Stimulated activated CD4-positive, alpha-beta T cell treated with anti-CD3 and anti-CD28 coated beads, Interleukin-4, amount 100 ng/mL, for 1 hour (primary cell): Measurements from ENCODE around the gene PLEKHM2.

Source experiments
- DNase-seq: peaks from one replicate; pipeline ENCODE4 v3.0.0-alpha.2; 2020

The PLEKHM2 gene

DNA sequence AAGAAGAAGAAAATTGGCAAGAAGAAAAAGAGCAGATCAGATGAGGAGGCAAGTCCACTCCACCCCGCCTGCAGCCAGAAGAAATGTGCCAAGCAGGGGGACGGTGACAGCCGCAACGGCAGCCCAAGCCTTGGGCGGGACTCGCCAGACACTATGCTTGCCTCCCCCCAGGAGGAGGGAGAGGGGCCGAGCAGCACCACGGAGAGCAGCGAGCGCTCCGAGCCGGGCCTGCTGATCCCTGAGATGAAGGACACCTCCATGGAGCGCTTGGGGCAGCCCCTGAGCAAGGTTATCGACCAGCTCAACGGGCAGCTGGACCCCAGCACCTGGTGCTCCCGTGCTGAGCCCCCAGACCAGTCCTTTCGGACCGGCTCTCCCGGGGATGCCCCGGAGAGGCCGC, 42.9 kb downstream of the PLEKHM2 start:
- DNase-seq: no peak

DNA sequence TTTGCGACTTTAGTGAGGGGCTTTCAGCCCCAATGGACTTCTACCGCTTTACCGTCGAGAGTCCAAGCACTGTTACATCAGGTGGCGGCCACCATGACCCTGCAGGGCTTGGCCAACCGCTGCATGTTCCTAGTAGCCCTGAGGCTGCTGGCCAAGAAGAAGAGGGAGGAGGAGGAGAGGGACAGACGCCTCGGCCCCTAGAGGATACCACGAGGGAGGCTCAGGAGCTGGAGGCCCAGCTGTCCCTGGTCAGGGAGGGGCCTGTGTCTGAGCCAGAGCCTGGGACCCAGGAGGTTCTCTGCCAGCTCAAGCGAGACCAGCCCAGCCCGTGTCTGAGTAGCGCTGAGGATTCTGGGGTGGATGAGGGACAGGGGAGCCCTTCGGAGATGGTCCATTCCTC, 43.3 kb downstream of the PLEKHM2 start:
- DNase-seq: no peak

GRCh38 chr1:15727866-15728534, 43.9 kb downstream of the PLEKHM2 start:
- DNase-seq: no peak

DNA sequence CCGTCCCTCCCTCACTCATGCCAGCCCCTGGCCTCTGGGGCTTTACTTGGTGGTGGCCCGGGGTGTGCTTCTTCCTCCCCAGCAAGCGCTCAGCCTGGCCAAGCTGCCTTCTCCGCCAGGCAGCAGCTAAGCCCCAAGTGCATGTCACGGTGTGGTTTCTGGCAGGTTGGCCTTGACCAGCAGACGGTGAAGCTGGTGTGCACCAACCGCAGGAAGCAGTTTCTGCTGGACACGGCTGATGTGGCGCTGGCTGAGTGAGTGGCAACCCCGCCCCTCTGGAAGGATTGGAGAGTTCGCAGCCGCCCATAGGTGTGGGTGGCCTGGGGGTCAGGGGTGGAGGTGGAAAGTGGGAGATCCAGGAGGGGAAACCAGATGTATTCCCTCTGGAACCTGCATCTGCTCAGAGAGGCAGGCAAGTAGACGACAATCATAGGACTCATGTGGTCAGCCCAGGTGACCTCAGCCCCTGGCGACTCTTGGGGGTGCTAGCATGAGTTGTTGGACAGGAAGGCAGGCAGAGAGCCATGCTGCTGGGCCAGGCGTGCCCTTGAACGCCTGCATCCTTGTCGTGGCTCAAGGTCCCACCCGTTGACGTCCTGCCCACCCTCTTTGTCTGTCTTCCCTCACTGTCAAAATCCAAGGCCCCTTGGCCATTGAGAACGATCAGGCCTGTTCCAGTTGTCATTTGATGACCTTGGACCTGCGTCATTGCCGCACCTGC, 45.0 kb downstream of the PLEKHM2 start:
- DNase-seq: no peak

DNA sequence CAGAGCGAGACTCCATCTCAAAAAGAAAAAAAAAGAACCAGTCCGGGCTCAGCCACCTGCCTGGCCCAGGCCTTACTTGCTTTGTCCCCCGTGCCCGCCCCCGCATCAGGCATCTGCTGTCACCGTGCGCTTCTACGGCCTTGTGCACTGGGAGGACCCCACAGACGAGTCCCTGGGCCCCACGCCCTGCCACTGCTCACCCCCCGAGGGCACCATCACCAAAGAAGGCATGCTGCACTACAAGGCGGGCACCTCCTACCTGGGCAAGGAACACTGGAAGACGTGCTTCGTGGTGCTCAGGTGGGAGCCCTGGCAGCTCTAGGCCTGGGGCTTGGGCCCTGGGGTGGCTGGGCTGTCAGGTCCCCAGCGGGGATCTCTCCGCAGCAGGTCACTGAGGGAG, 46.3 kb downstream of the PLEKHM2 start:
- DNase-seq: no peak

GRCh38 chr1:15730936-15731335, 46.8 kb downstream of the PLEKHM2 start:
- DNase-seq: no peak

DNA sequence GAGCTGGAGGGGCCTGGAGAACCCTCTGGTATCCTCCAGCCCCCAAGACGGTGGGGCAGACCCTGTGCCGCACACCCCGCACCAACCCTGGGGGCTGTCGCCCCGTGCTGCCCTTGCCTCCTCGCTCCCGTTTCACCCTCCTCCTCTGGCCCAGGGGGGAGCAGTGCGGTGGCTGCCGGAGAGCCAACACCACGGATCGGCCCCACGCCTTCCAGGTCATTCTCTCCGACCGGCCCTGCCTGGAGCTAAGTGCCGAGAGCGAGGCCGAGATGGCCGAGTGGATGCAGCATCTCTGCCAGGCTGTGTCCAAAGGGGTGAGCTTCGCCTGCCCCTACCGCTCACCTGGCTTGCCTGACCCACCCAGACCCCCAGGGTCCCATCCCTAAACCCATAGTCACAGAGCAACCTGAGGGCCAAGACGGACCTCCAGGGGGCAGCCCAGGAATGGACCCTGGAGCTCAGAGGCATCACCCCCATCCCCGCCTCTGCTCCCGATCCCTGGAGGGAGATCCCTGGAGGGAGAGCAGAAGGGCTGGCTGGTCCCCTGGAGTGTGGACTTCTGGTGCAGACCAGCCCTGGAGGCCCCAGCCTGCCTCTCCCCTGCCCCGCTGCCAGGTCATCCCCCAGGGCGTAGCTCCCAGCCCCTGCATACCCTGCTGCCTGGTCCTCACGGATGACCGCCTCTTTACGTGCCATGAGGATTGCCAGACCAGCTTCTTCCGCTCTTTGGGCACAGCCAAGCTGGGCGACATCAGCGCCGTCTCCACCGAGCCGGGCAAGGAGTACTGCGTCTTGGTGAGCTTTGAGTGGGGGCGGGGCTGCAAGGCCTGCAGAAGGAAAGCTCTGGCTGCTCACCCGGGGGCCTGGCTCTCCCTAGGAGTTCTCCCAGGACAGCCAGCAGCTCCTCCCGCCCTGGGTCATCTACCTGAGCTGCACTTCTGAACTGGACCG, 47.9 kb downstream of the PLEKHM2 start:
- no peak for DNase-seq

GRCh38 chr1:15732686-15733081, 48.6 kb downstream of the PLEKHM2 start:
- DNase-seq: no peak

DNA sequence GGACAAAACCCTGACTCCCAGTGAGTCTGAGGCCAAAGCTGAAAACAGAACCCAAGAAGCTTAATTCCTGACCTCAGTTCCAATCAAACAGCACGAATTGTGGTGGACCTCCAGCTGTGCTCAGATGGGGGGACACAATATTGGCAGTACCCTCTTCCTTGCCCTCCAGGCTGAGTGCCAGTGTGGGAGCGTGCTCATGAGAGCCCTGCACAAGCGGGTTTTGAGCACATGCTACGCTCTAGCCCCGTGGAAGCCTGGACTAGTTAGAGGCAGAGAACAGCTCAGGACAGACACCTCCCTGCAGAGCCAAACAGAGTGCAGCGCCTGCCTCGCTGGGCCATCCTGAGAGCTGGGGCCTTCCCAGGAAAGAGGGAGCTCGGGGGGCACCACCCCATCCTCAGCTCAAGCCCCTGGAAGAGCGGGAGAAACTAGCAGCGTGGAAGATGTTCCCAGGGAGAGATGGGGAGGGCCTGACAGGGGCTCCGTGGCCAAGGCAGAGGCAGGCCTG, 49.2 kb downstream of the PLEKHM2 start:
- no peak for DNase-seq

DNA sequence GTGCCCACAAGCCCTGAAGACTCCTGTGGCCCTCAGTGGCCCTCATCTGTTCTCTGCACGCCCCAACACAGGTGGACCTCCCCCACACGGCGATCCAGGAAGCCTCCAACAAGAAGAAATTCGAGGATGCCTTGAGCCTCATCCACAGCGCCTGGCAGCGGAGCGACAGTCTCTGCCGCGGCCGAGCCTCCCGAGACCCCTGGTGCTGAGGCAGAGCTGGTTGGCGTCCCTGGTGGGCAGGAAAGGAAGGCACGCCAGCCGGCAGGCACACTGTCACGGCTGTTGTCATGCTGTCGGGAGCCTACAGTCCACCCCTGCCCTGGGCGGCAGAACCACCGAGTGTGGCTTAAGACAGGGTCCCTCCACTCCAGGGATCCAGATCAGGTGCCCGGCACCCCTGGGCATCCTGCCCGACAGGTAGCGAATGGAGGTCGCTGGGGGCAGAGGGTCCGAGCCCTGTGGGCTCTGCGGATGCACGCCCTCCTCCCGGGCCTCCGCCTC, 49.7 kb downstream of the PLEKHM2 start:
- DNase-seq: no peak

- no peak for DNase-seq
These were observed 50.2 kb downstream of the PLEKHM2 start for GRCh38 chr1:15734296-15734695.

DNA sequence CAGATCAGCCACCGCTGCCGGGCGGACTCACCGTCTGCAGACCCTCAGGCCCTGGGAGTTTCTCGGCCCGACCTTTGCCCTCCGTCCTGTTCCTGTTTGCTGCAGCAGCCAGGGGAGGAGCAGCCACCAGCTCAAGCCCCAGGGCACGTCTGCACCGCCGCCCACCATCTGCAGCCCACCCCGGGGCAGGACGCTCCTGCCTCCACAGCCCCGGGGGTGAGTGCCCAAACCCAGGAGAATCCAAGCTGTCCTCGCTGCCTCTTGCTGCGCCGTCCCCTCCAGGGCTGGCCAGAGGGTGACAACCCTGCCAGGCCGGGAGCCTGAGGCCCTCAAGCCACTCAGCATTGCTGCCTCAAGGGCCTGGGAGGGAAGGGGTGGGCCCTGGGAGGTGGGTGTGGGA, 50.8 kb downstream of the PLEKHM2 start:
- no peak for DNase-seq

DNA sequence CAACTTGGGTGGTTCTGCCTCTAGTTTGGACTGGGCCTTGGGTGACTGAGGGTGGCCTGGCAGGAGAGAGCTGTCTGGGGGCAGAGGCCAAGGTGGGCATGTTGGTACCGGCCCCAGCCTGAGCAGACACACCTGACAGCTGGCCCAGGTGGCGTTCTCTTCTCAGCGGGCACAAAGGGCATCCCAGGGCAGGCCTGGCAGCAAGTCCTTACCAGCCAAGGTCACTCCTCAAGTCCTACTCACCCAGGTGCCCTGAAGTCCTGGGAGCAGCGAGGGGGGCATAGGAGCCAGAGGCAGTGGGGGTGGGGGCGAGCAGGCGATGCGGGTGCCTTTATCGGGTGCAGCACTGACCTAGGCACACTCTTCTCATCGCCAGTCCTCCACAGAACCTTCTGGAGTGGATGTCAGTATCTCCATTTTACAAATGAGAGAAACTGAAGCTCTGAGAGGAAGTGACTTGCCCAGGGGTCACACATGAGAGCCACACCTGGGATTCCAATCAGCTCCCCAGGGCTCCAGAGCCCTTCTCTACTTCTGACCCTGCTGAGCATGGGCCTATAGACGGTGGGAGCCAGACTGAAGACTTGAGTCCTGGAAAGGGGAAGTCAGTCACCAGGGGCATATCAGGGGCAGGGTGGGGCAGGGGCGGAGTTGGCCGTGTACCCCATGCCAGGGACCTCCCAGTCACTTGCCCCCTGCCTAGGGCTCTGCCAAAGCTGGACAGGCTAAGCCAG, 51.4 kb downstream of the PLEKHM2 start:
- no peak for DNase-seq

- DNase-seq: no peak
These were observed 52.1 kb downstream of the PLEKHM2 start, which contains the start of gene SLC25A34 for GRCh38 chr1:15736038-15736891. Gene SLC25A34 (plus strand): TSS chr1:15736258. CDS start chr1:15736486, 228 bp downstream.

DNA sequence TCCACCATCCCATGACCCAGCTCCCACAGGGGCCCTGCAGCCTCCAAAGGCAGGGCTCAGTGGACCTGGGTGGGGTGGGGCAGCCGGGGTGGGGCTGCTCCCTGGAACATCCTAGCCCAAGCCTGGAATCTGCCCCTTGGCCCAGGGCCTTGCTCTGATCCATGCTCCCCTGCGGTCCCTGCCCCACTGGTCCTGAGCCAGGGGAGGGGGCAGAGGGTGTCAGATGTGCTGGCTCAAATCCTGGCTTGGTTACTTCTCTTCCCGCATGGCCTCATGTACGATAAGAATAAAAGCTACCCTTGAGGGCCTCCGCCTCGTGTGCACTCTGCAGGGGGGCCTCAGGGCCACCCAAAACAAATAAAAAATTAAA, 52.8 kb downstream of the PLEKHM2 start:
- DNase-seq: no peak

GRCh38 chr1:15737324-15738319, 53.5 kb downstream of the PLEKHM2 start:
- no peak for DNase-seq

DNA sequence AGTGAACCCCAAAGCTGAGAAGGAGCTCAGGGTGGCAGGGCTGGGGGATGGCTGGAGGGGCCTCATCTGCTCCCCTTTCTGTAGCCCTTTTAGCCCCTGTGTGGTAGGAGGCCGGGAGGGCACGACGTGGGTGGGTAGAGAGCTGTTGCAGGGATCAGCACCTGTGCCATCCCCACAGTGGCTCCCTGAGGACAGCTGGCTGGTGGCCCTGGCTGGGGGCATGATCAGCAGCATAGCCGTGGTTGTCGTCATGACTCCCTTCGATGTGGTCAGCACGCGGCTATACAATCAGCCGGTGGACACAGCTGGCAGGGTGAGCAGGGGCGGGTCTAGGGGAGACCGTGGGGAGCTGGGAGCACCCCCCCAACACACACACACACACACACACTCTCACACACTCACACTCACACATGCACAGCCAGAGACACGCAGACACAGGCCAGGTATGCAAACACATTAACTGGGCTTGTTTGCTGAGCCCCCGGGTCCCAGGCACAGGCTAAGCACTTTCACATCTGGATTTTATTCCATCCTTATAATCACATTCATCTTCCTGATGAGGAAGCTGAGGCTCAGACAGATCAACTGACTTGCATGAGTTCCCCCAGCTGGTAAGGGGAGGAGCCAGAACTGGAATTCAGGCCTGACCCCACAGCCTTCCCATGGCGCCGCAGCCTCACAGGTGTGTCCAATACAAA, 54.4 kb downstream of the PLEKHM2 start:
- no peak for DNase-seq

DNA sequence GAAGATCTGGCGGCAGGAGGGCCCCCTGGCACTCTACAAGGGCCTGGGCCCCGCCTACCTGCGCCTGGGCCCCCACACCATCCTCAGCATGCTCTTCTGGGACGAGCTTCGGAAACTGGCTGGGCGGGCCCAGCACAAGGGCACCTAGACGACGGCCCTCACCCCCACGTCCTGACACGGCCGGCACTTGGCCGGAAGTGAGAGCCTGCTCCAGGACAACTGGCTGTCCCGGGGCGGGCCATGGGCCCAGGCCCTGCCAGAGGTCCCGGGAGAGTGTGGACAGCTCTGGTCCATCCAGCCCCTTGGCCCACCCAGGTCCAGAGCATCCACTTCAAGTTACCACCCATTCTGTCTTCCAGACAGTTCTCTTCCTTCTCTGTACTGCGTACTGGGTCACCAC, 55.1 kb downstream of the PLEKHM2 start:
- no peak for DNase-seq

- DNase-seq: no peak
These were observed 55.6 kb downstream of the PLEKHM2 start for GRCh38 chr1:15739745-15740144.
